ENCODE data around the gene GALNT13. TPM values are rescaled to one million over a fixed set of nuclear protein-coding genes. Genes with fewer than 3 reads are reported as not detected.

Gene GALNT13
- total and polyA plus RNA-seq, 2 donors (not counting 1 experiment from before 2014, with no cell fraction given), result not detected

DNA sequence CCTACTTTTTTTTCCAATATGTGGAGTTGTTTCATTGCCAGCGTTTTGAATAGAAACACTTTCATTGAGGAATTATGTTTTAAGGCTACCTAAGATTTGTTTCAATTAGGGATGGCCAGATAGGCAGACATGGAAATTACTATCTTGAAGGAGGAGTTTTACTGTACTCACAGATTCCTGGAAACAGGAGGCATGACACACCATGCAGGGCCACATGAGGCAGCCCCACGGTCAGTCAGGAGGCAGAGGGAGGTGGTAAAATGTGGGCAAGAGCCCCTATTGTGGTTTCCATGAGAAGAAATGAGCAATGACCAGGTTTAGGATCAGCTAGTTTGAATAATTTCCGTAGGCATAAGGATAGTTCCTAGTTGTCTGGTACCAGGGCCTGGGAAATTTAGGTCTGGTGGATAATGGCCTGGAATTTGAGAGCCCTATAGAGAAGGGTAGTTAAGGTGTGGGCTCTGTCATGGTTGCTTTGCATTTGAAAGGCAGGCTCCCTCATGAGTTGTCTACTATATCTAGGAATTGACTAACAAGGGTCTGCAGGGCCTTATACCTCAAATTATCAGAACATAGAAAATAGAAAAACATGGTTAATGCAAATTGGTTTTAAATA lies 466.7 kb downstream of the GALNT13 start:
- H3K27me3 Mint-ChIP-seq, result no peaks in the 10 kb centered on the region
- H3K4me1 ChIP-seq (ENCODE audit: control insufficient read depth in 2 of 2, insufficient read depth in 2 of 2, low read length in 2 of 2), result no peaks in the 10 kb centered on the region
- intact Hi-C loops (cut with micrococcal nuclease), result no loop called here

DNA sequence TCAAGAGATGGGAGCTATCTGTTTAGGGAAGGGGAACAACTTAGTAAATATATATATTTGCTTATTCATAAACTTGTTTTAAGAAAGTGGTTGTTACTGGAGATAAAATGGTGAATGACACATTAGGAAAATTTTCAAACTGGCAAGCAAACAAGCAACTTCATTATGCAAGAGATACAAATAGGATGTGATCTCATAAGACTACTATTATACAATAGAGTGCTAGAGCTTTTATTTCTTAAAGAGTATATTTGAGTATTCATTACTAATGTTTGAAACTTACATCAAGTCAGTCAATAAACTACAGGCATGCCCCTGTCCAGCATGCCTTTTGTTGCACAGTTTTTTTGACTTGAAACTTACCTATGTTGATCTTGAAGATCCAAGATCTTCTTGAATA lies 471.6 kb downstream of the GALNT13 start:
- POLR2A ChIA-PET, result no interaction called here
- no peak overlapping the region for H3K27ac ChIP-seq (ENCODE audit: low read length in 2 of 2)
- no peaks in the 10 kb centered on the region for H3K36me3 ChIP-seq (replicated peaks in 1 of 2; ENCODE audit: control extremely low read depth in 1 of 2, control insufficient read depth in 1 of 2, extremely low read depth in 1 of 2, insufficient read depth in 2 of 2, low read length in 1 of 2)
- no peaks in the 10 kb centered on the region for H3K79me2 ChIP-seq (ENCODE audit: control insufficient read depth, insufficient read depth, low read length)
- H3K27me3 Mint-ChIP-seq, result no peaks in the 10 kb centered on the region
- H2AFZ ChIP-seq (ENCODE audit: insufficient read depth, low read depth, low read length, poor library complexity, severe bottlenecking), result no peak overlapping the region
- no peak overlapping the region for H3K4me3 ChIP-seq (ENCODE audit: control extremely low read depth in 1 of 5, extremely low read depth in 1 of 5, insufficient read depth in 1 of 5, low read depth in 2 of 5, low read length in 4 of 5)
- no peaks in the 10 kb centered on the region for H3K4me1 ChIP-seq (ENCODE audit: control insufficient read depth in 2 of 2, insufficient read depth in 2 of 2, low read length in 2 of 2)
- peaks cover 1% of the 10 kb centered on the region for H3K9me3 Mint-ChIP-seq (ENCODE audit: insufficient read depth)
- CTCF ChIA-PET, result no interaction called here
- TF ChIP-seq, protein P1, sequence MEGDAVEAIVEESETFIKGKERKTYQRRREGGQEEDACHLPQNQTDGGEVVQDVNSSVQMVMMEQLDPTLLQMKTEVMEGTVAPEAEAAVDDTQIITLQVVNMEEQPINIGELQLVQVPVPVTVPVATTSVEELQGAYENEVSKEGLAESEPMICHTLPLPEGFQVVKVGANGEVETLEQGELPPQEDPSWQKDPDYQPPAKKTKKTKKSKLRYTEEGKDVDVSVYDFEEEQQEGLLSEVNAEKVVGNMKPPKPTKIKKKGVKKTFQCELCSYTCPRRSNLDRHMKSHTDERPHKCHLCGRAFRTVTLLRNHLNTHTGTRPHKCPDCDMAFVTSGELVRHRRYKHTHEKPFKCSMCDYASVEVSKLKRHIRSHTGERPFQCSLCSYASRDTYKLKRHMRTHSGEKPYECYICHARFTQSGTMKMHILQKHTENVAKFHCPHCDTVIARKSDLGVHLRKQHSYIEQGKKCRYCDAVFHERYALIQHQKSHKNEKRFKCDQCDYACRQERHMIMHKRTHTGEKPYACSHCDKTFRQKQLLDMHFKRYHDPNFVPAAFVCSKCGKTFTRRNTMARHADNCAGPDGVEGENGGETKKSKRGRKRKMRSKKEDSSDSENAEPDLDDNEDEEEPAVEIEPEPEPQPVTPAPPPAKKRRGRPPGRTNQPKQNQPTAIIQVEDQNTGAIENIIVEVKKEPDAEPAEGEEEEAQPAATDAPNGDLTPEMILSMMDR (IDR thresholded peaks at IDR 0.05), result no peak
- no peak for TF ChIP-seq EZH2 (IDR thresholded peaks at IDR 0.05; ENCODE audit: borderline replicate concordance, insufficient read depth, low read depth, low read length, poor library complexity, severe bottlenecking)
- intact Hi-C loops (cut with micrococcal nuclease), result no loop called here
- no peak overlapping the region for H3K4me2 ChIP-seq (replicated peaks; ENCODE audit: low read depth, low read length, poor library complexity, severe bottlenecking)
- no peak for DNase-seq
- H3K27ac Mint-ChIP-seq, result no peak overlapping the region
- H3K4me1 Mint-ChIP-seq, result no peaks in the 10 kb centered on the region
- H4K20me1 ChIP-seq (ENCODE audit: control insufficient read depth, insufficient read depth, low read length, poor library complexity, severe bottlenecking), result no peaks in the 10 kb centered on the region
- no peak for ATAC-seq (ENCODE audit: low read depth)
- H3K27me3 ChIP-seq (replicated peaks in 1 of 4; ENCODE audit: control extremely low read depth in 1 of 4, control insufficient read depth in 3 of 4, insufficient read depth in 4 of 4, low read length in 3 of 4), result no peaks in the 10 kb centered on the region
- no peak overlapping the region for H3K9ac ChIP-seq (ENCODE audit: low read length)
- H3K9me3 ChIP-seq (ENCODE audit: control extremely low read depth in 1 of 3, control insufficient read depth in 2 of 3, insufficient read depth in 1 of 3, low read length in 2 of 3), result no peaks in the 10 kb centered on the region
- H3K4me3 Mint-ChIP-seq, result no peak overlapping the region

More for the DNA sequence above, 466.7 kb downstream of the GALNT13 start:
- Histone ChIP-seq H3K27ac (ENCODE audit: low read length in 2 of 2) (no peak overlapping the region), H4K20me1 (ENCODE audit: control insufficient read depth, insufficient read depth, low read length, poor library complexity, severe bottlenecking) (no peaks in the 10 kb centered on the region), H2AFZ (ENCODE audit: insufficient read depth, low read depth, low read length, poor library complexity, severe bottlenecking) (no peak overlapping the region), H3K9me3 (ENCODE audit: control extremely low read depth in 1 of 3, control insufficient read depth in 2 of 3, insufficient read depth in 1 of 3, low read length in 2 of 3) (no peaks in the 10 kb centered on the region), H3K4me2 (replicated peaks; ENCODE audit: low read depth, low read length, poor library complexity, severe bottlenecking) (no peak overlapping the region), H3K36me3 (replicated peaks in 1 of 2; ENCODE audit: control extremely low read depth in 1 of 2, control insufficient read depth in 1 of 2, extremely low read depth in 1 of 2, insufficient read depth in 2 of 2, low read length in 1 of 2) (no peaks in the 10 kb centered on the region), H3K9ac (ENCODE audit: low read length) (no peak overlapping the region), H3K27me3 (replicated peaks in 1 of 4; ENCODE audit: control extremely low read depth in 1 of 4, control insufficient read depth in 3 of 4, insufficient read depth in 4 of 4, low read length in 3 of 4) (no peaks in the 10 kb centered on the region), H3K79me2 (ENCODE audit: control insufficient read depth, insufficient read depth, low read length) (no peaks in the 10 kb centered on the region), H3K4me3 (ENCODE audit: control extremely low read depth in 1 of 5, extremely low read depth in 1 of 5, insufficient read depth in 1 of 5, low read depth in 2 of 5, low read length in 4 of 5) (no peak overlapping the region)
- ChIA-PET CTCF (no interaction called here), POLR2A (no interaction called here)
- Mint-ChIP-seq H3K27ac (no peak overlapping the region), H3K9me3 (ENCODE audit: insufficient read depth) (peaks cover 2% of the 10 kb centered on the region), H3K4me3 (no peak overlapping the region), H3K4me1 (no peaks in the 10 kb centered on the region)
- no peak for TF ChIP-seq EZH2 (IDR thresholded peaks at IDR 0.05; ENCODE audit: borderline replicate concordance, insufficient read depth, low read depth, low read length, poor library complexity, severe bottlenecking)
- TF ChIP-seq, protein P1 (IDR thresholded peaks at IDR 0.05), result no peak
- no peak for DNase-seq
- 78% methylated on average over 1 of the region's 3 CpGs for WGBS (ENCODE audit: insufficient coverage)
- ATAC-seq (ENCODE audit: low read depth), result no peak
